ENCODE results near the gene HECTD1.
"Not testable (repeated sequence)": the region's sequence is repeated elsewhere in the genome, so short reads cannot be mapped to it uniquely, and the experiment has no call there.

Gene HECTD1

DNA sequence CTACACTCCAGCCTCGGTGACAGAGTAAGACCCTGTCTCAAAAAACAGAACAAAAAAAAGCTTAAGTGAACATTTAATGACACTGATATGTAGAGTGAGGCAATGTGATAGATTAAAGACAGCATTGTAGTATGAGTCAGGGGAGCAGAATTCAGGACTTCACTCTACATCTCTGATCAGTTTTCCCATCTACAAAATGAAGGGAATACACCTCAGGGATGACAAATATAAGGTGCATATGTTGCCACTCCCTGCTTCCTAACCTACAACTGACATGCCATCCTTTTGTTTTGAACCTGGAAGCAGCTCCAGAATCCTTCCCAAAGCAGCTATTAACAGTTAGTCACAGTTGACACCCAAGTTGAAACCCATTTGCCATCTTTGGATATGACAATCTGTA, 150.6 kb downstream of the HECTD1 start:
- DNase-seq (ENCODE audit: low read depth in 1 of 2, low spot score in 1 of 2), result no peak

- not testable (repeated sequence) for DNase-seq (ENCODE audit: low read depth in 1 of 2, low spot score in 1 of 2)
Measured at GRCh38 chr14:31052905-31053586, 154.5 kb downstream of the HECTD1 start.

DNA sequence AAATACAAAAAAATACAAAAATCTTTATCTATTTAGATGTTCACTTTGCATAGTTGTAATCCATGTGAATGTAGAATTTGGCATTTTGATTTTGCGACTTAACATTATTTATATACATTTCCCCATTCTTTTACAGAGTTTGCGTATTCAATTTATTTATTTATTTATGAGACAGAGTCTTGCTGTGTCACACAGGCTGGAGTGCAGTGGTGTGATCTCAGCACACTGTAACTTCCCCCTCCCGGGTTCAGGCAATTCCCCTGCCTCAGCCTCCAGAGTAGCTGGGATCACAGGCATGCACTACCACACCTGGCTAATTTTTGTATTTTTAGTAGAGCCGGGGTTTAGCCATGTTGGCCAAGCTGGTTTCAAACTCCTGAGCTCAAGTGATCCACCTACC, 156.1 kb downstream of the HECTD1 start:
- no peak for DNase-seq (ENCODE audit: low read depth in 1 of 2, low spot score in 1 of 2)

DNA sequence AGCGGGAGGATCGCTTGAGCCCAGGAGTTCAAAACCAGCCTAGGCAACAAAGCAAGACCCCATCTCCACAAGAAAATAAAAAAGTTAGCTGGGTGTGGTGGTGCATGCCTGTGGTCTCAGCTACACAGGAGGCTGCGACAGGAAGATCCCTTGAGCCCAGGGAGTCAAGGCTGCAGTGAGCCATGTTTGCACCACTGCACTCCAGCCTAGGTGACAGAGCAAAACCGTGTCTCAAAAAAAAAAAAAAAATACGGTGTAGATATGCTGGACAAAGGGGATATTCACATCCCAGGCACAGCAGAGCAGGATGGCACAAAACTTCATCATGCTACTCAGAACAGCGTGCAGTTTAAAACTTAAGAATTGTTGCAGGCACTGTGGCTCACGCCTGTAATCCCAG, 156.6 kb downstream of the HECTD1 start:
- DNase-seq (ENCODE audit: low read depth in 1 of 2, low spot score in 1 of 2), result no peak

All from activated T-helper 1 cell treated with anti-CD3 and anti-CD28 coated beads, Interleukin-2, amount 50 U/mL, for 16 hours (primary cell).